ENCODE results near the gene ARIH2.

DNA sequence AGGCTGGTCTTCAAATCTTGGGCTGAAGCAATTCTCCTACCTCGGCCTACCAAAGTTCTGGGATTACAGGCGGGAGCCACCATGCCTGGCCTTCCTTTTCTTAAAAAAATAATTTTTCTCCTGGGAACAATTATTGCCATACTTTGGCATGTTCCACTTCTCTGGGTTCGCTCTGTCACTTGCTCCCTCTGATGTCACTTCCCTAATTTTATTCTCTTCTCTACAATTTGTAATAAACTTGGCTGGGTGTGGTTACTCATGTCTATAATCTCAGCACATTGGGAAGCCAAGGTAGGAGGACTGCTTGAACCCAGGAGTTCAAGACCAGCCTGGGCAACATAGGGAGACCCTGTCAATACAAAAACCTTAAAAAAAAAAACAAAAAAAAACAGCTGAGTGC lies 116.6 kb downstream of the ARIH2 start:
- no peak for TF ChIP-seq CTCF (IDR thresholded peaks at IDR 0.05; ENCODE audit: low read depth, low read length)
- no peak for TF ChIP-seq EZH2phosphoT487 (IDR thresholded peaks at IDR 0.05; ENCODE audit: low read depth)
